GM10266 (cell line): ENCODE data around the gene RPS6KA2.

Experiments
- DNase-seq: peaks from one replicate; pipeline ENCODE4 v3.0.0; 2012; ENCODE audit errors: extremely low spot score
- CTCF ChIP-seq: IDR thresholded peaks from 2 replicates; pipeline ENCODE4 v1.5.1; 2012; ENCODE audit warnings: mild to moderate bottlenecking, low read depth; ENCODE audit not compliant: control insufficient read depth, insufficient read depth; ENCODE audit errors: missing control alignments

The RPS6KA2 gene

DNA sequence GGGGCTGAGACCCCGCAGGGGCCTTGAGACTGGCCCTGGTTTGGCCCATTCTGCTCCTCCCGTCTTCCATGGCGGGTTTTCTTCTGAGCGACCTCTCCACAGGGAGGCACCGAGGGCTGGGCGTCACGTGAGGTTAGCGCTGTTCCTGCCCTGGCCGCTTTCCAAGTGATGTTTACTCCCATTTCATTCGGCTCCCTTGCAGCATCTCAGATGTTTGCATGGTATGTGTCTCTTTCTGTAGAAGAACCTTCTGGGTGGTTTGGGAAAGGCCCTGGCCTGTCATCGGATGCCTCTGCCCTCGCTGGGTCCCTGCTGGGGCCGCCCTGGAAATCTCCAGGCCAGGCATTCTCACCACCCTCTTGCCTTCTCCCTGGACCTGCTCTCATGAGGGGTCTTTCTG lies 57.8 kb downstream of the RPS6KA2 start:
- TF ChIP-seq CTCF, result no peak
- no peak for DNase-seq

DNA sequence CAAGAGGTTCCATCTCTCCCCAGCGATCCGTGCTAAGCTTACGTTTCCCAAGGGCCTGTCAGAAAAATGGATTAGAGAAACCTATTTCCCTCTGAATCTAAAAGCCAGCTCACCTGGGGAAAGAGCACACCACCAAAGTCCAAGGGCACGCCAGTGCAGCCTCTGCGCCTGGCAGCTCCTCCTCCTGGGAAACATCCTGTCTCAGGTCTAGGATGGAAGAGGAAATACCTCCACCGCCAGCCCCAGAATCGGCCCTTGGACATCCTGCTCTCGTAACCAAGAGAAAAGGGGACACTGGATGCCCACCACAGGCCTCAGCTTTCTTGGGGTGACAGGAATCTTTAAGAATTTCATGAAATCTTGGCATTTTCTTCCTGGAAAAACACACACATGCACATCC lies 59.2 kb downstream of the RPS6KA2 start:
- TF ChIP-seq CTCF, result no peak
- no peak for DNase-seq

- DNase-seq, result no peak
- no peak for TF ChIP-seq CTCF
Measured at GRCh38 chr6:166567107-166567506, 59.9 kb downstream of the RPS6KA2 start.

- no peak for DNase-seq
- TF ChIP-seq CTCF, result no peak
Measured at GRCh38 chr6:166566026-166567011, 60.7 kb downstream of the RPS6KA2 start.

DNA sequence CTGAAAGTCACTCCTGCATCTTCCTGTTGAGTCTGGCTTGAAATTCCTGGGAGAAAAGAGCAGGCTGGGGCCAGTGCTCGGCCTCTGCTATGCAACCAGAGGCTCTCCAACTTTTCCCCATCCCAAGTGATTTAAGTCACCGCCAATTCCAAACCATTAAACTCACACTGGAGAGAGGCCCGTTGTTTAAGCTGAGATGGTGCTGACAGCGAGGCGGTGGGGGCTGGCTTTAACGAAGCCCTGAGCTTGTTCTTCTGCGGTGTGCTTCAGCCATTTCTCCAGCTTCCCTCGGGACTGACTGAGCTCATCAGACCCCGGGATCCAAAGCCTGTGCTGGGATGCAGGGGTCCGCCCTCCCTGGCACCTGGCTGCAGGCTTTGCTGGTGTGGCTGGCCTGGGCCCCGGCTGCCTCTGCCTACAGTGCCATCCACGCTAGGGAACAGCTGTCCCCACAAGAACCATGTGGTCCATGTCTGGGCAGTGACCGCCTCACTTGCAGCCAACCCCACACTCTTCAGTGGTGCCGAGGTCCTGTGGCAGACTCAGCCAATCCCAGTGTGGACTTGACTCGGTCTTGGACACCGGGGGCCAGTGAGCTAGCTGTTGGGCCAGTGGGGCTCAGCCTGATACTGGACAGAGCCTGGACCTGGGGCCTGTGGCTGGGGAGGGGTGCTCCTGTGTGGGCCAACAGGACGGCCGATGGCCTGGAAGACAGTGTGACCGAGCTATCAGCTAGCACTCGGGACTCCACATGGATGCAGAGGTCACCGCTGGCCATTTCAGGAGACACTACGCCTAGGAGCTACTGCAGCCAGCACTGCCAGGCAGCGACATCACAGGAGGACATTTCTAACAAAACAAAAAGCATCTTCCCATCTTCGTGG lies 61.7 kb downstream of the RPS6KA2 start:
- TF ChIP-seq CTCF, result no peak
- no peak for DNase-seq

DNA sequence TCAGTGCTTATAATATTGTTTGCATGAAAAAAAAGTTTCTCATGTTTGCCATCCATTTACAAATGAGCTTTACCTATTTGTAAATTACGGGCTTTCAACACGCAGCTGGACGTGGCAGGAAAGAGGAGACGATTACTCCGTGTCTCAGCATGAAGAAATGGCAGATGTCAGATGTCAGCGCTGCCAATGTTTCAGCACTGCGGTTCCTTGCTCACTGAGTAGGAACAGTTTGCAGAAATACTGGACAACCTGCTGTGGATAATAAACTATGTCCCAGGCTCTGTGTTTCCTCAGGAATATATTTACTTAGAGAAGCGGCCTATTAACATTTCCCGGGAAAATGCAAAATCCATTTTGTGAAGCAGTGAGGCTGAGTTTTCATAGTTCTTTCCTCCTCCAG lies 63.2 kb downstream of the RPS6KA2 start:
- TF ChIP-seq CTCF, result no peak
- no peak for DNase-seq
